Endothelial cell (in vitro differentiated cells): ENCODE measurements around the gene TRIM14. TPM values are rescaled to one million over a fixed set of nuclear protein-coding genes. Genes with fewer than 3 reads are reported as not detected.

ENCODE experiments used
- DNase-seq: peaks from one replicate; pipeline ENCODE4 v3.0.0; 2021; ENCODE audit warnings: low spot score
- H3K27ac Mint-ChIP-seq: one replicate; pipeline ENCODE4 v1.8.0; 2021; ENCODE audit warnings: mixed read lengths, inconsistent platforms; ENCODE audit not compliant: unreplicated experiment
- H3K27me3 Mint-ChIP-seq: one replicate; pipeline ENCODE4 v1.8.0; 2021; ENCODE audit warnings: mild to moderate bottlenecking, moderate library complexity, mixed read lengths, inconsistent platforms; ENCODE audit not compliant: unreplicated experiment
- H3K36me3 Mint-ChIP-seq: one replicate; pipeline ENCODE4 v1.8.0; 2021; ENCODE audit warnings: mild to moderate bottlenecking, low read depth, mixed read lengths, inconsistent platforms; ENCODE audit not compliant: unreplicated experiment
- H3K4me1 Mint-ChIP-seq: one replicate; pipeline ENCODE4 v1.8.0; 2021; ENCODE audit warnings: mild to moderate bottlenecking, mixed read lengths, inconsistent platforms; ENCODE audit not compliant: unreplicated experiment
- H3K4me3 Mint-ChIP-seq: one replicate; pipeline ENCODE4 v1.8.0; 2021; ENCODE audit warnings: mild to moderate bottlenecking, mixed read lengths, inconsistent platforms; ENCODE audit not compliant: unreplicated experiment
- H3K9me3 Mint-ChIP-seq: one replicate; pipeline ENCODE4 v1.8.0; 2021; ENCODE audit warnings: mixed read lengths, inconsistent platforms; ENCODE audit not compliant: unreplicated experiment
- total RNA-seq: library from RNA; stranded (reverse); fragmentation: NEBNext Ultra II Directional; extraction: Animal tissue kit (Norgen Biotek cat#: 25700); gene quantifications from one replicate; pipeline ENCODE4 v1.2.1, GENCODE V29; 2021; ENCODE audit not compliant: unreplicated experiment
- TF ChIP-seq, protein P1 (sequence below): fragments of 200-600 bp; sonication (generic); IDR thresholded peaks from one replicate; pipeline ENCODE4 v1.5.0; 2021; ENCODE audit warnings: antibody characterized with exemption; ENCODE audit not compliant: unreplicated experiment

TRIM14 gene
- total RNA-seq, 1 donor from 2014 or later = 0.97 TPM

- H3K36me3 Mint-ChIP-seq = no peaks in the 10 kb centered on the region
- no peak overlapping the region for H3K4me3 Mint-ChIP-seq
- TF ChIP-seq, protein P1, sequence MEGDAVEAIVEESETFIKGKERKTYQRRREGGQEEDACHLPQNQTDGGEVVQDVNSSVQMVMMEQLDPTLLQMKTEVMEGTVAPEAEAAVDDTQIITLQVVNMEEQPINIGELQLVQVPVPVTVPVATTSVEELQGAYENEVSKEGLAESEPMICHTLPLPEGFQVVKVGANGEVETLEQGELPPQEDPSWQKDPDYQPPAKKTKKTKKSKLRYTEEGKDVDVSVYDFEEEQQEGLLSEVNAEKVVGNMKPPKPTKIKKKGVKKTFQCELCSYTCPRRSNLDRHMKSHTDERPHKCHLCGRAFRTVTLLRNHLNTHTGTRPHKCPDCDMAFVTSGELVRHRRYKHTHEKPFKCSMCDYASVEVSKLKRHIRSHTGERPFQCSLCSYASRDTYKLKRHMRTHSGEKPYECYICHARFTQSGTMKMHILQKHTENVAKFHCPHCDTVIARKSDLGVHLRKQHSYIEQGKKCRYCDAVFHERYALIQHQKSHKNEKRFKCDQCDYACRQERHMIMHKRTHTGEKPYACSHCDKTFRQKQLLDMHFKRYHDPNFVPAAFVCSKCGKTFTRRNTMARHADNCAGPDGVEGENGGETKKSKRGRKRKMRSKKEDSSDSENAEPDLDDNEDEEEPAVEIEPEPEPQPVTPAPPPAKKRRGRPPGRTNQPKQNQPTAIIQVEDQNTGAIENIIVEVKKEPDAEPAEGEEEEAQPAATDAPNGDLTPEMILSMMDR = no peak
- no peak overlapping the region for H3K27ac Mint-ChIP-seq
- H3K27me3 Mint-ChIP-seq = peaks cover 1% of the 10 kb centered on the region
- no peak for DNase-seq
- no peaks in the 10 kb centered on the region for H3K4me1 Mint-ChIP-seq
- no peaks in the 10 kb centered on the region for H3K9me3 Mint-ChIP-seq
Observed at GRCh38 chr9:98101868-98102273, 17.2 kb downstream of the TRIM14 start.

DNA sequence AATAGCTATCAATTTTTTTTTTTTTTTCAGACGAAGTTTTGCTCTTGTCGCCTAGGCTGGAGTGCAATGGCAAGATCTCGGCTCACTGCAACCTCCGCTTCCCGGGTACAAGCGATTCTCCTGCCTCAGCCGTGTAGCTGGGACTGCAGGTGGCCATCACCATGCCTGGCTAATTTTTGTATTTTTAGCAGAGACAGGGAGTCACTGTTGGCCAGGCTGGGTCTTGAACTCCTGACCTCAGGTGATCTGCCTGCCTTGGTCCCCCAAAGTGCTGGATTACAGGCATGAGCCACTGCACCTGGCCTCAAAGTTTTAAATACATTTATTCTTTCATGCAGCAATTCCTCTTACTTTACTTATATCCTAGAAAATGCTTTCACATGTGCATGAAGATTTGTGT, 17.6 kb downstream of the TRIM14 start:
- no peak overlapping the region for H3K4me3 Mint-ChIP-seq
- H3K4me1 Mint-ChIP-seq = no peaks in the 10 kb centered on the region
- no peak overlapping the region for H3K27ac Mint-ChIP-seq
- DNase-seq = no peak
- H3K9me3 Mint-ChIP-seq = no peaks in the 10 kb centered on the region
- H3K27me3 Mint-ChIP-seq = peaks cover 3% of the 10 kb centered on the region
- no peaks in the 10 kb centered on the region for H3K36me3 Mint-ChIP-seq
- TF ChIP-seq, protein P1 = no peak

- no peak overlapping the region for H3K27ac Mint-ChIP-seq
- no peak for DNase-seq
- no peaks in the 10 kb centered on the region for H3K9me3 Mint-ChIP-seq
- H3K4me1 Mint-ChIP-seq = no peaks in the 10 kb centered on the region
- TF ChIP-seq, protein P1 = no peak
- H3K27me3 Mint-ChIP-seq = peaks cover 3% of the 10 kb centered on the region
- no peak overlapping the region for H3K4me3 Mint-ChIP-seq
- no peaks in the 10 kb centered on the region for H3K36me3 Mint-ChIP-seq
Observed at GRCh38 chr9:98100456-98100855, 18.6 kb downstream of the TRIM14 start.

- no peaks in the 10 kb centered on the region for H3K9me3 Mint-ChIP-seq
- H3K36me3 Mint-ChIP-seq = no peaks in the 10 kb centered on the region
- DNase-seq = no peak
- H3K4me1 Mint-ChIP-seq = no peaks in the 10 kb centered on the region
- no peak overlapping the region for H3K4me3 Mint-ChIP-seq
- TF ChIP-seq, protein P1 = no peak
- peaks cover 3% of the 10 kb centered on the region for H3K27me3 Mint-ChIP-seq
- H3K27ac Mint-ChIP-seq = no peak overlapping the region
Observed at GRCh38 chr9:98099898-98100297, 19.1 kb downstream of the TRIM14 start.

GRCh38 chr9:98099346-98099745, 19.7 kb downstream of the TRIM14 start:
- Mint-ChIP-seq H3K27ac (no peak overlapping the region), H3K4me3 (no peak overlapping the region), H3K36me3 (no peaks in the 10 kb centered on the region), H3K27me3 (peaks cover 3% of the 10 kb centered on the region), H3K9me3 (no peaks in the 10 kb centered on the region), H3K4me1 (no peaks in the 10 kb centered on the region)
- DNase-seq = no peak
- TF ChIP-seq, protein P1 = no peak
